ENCODE results near the gene C10orf90. TPM values are rescaled to one million over a fixed set of nuclear protein-coding genes. Genes with fewer than 3 reads are reported as not detected.

Gene C10orf90
- total and polyA plus RNA-seq, 4 donors, result 0.05 to 0.25 TPM; not detected in 2

DNA sequence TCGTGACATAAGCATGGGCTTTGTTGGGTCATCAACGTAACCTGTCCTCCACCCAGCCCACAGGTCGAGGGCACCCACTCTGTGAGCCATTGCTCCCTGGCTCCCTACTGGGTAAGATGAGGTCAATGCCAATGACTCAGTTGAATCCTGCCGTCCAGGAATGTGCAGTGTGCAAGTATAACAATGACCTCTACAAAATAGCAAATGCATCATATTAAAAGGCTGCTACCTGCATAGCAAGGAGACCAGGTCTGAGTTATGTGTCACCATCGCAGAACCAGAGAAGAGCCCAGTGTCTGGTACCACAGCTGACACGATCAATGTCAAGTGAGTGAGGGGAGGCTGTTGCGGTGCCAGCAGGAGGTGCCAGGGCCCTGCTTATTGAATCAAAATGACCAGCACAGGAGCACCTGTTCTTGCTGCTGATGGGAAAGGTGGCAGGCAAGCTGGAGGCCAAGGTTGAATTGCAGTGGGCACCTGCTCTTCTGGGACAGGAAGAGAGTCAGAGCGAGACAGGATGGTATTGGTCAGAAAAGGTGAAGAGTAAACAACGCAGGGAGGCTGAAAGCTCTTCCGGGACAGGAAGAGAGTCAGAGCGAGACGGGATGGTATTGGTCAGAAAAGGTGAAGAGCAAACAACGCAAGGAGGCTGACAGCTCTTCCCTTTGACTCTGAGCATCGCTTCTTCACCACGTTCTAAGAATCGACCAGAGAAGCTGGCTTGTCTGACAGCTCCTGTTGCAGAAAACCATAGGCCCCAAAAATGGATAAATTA is 173.5 kb downstream of the C10orf90 start:
- Histone ChIP-seq H3K9me3 (ENCODE audit: control insufficient read depth in 4 of 4, low read length in 3 of 4) (no peaks in the 10 kb centered on the region), H3K4me1 (ENCODE audit: control insufficient read depth in 4 of 4, insufficient read depth in 4 of 4, low read length in 3 of 4) (no peaks in the 10 kb centered on the region), H3K27me3 (ENCODE audit: control insufficient read depth in 4 of 4, insufficient read depth in 4 of 4, low read length in 3 of 4) (no peaks in the 10 kb centered on the region), H3K9ac (ENCODE audit: low read depth in 1 of 2, low read length in 2 of 2) (no peak overlapping the region), H3K36me3 (ENCODE audit: control insufficient read depth in 4 of 4, insufficient read depth in 3 of 4, low read depth in 1 of 4, low read length in 3 of 4) (no peaks in the 10 kb centered on the region), H3K4me3 (ENCODE audit: low read depth in 1 of 3, low read length in 3 of 3) (no peak overlapping the region), H3K27ac (ENCODE audit: low read depth in 1 of 2, low read length in 2 of 2) (no peak overlapping the region)
- 84% methylated on average over 16 of the region's 16 CpGs for WGBS
- TF ChIP-seq, protein P1, sequence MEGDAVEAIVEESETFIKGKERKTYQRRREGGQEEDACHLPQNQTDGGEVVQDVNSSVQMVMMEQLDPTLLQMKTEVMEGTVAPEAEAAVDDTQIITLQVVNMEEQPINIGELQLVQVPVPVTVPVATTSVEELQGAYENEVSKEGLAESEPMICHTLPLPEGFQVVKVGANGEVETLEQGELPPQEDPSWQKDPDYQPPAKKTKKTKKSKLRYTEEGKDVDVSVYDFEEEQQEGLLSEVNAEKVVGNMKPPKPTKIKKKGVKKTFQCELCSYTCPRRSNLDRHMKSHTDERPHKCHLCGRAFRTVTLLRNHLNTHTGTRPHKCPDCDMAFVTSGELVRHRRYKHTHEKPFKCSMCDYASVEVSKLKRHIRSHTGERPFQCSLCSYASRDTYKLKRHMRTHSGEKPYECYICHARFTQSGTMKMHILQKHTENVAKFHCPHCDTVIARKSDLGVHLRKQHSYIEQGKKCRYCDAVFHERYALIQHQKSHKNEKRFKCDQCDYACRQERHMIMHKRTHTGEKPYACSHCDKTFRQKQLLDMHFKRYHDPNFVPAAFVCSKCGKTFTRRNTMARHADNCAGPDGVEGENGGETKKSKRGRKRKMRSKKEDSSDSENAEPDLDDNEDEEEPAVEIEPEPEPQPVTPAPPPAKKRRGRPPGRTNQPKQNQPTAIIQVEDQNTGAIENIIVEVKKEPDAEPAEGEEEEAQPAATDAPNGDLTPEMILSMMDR (IDR thresholded peaks at IDR 0.05; ENCODE audit: low read depth, low read length, missing input control), result no peak
- TF ChIP-seq, protein P2, sequence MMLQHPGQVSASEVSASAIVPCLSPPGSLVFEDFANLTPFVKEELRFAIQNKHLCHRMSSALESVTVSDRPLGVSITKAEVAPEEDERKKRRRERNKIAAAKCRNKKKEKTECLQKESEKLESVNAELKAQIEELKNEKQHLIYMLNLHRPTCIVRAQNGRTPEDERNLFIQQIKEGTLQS (IDR thresholded peaks at IDR 0.05), result no peak
- no peak for TF ChIP-seq RAD21 (IDR thresholded peaks at IDR 0.05)
- no peak for TF ChIP-seq SP1 (IDR thresholded peaks at IDR 0.05)
- TF ChIP-seq, protein P3, sequence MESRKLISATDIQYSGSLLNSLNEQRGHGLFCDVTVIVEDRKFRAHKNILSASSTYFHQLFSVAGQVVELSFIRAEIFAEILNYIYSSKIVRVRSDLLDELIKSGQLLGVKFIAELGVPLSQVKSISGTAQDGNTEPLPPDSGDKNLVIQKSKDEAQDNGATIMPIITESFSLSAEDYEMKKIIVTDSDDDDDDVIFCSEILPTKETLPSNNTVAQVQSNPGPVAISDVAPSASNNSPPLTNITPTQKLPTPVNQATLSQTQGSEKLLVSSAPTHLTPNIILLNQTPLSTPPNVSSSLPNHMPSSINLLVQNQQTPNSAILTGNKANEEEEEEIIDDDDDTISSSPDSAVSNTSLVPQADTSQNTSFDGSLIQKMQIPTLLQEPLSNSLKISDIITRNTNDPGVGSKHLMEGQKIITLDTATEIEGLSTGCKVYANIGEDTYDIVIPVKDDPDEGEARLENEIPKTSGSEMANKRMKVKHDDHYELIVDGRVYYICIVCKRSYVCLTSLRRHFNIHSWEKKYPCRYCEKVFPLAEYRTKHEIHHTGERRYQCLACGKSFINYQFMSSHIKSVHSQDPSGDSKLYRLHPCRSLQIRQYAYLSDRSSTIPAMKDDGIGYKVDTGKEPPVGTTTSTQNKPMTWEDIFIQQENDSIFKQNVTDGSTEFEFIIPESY (IDR thresholded peaks at IDR 0.05), result no peak
- no peak for DNase-seq (ENCODE audit: low spot score)

DNA sequence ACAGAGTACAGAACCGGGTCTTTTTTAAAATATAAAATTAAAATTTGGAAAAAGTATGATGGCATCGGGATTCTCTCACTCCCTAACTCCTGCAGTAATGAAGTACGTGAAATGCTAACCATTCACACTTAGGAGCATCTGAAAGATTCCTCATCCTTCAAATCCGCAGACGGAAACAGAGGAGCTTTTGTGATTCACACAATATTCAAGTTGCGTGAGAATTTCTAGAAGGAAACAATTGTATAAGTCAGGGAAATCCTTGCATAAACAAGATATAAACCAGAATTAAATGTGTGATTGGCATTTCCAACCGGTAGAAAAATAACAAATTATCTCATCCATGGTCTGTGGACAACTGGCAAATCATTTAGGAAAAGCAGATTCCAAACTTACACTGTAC is 179.0 kb downstream of the C10orf90 start:
- peaks cover 0 to 5% (median 0%) of the 10 kb centered on the region in 4 donors for H3K9me3 ChIP-seq (ENCODE audit: control insufficient read depth in 4 of 4, low read length in 3 of 4)
- TF ChIP-seq, protein P3 (IDR thresholded peaks at IDR 0.05), result no peak
- TF ChIP-seq TAF1 (conservative IDR thresholded peaks at IDR 0.05) (no peak), HNF4G (IDR thresholded peaks at IDR 0.05) (no peak), RXRA (IDR thresholded peaks at IDR 0.05) (no peak), GABPA (IDR thresholded peaks at IDR 0.05 in 1 of 2, conservative IDR thresholded peaks at IDR 0.05 in 1 of 2) (no peak), NR2F2 (IDR thresholded peaks at IDR 0.05) (no peak), RAD21 (IDR thresholded peaks at IDR 0.05) (no peak)
- TF ChIP-seq, protein P4, sequence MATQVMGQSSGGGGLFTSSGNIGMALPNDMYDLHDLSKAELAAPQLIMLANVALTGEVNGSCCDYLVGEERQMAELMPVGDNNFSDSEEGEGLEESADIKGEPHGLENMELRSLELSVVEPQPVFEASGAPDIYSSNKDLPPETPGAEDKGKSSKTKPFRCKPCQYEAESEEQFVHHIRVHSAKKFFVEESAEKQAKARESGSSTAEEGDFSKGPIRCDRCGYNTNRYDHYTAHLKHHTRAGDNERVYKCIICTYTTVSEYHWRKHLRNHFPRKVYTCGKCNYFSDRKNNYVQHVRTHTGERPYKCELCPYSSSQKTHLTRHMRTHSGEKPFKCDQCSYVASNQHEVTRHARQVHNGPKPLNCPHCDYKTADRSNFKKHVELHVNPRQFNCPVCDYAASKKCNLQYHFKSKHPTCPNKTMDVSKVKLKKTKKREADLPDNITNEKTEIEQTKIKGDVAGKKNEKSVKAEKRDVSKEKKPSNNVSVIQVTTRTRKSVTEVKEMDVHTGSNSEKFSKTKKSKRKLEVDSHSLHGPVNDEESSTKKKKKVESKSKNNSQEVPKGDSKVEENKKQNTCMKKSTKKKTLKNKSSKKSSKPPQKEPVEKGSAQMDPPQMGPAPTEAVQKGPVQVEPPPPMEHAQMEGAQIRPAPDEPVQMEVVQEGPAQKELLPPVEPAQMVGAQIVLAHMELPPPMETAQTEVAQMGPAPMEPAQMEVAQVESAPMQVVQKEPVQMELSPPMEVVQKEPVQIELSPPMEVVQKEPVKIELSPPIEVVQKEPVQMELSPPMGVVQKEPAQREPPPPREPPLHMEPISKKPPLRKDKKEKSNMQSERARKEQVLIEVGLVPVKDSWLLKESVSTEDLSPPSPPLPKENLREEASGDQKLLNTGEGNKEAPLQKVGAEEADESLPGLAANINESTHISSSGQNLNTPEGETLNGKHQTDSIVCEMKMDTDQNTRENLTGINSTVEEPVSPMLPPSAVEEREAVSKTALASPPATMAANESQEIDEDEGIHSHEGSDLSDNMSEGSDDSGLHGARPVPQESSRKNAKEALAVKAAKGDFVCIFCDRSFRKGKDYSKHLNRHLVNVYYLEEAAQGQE (IDR thresholded peaks at IDR 0.05), result no peak
- no peak overlapping the region for H3K9ac ChIP-seq (ENCODE audit: low read depth in 1 of 2, low read length in 2 of 2)
- no peak overlapping the region for H3K4me3 ChIP-seq (ENCODE audit: low read depth in 1 of 3, low read length in 3 of 3)
- DNase-seq (ENCODE audit: low spot score), result no peak
- no peaks in the 10 kb centered on the region for H3K36me3 ChIP-seq (ENCODE audit: control insufficient read depth in 4 of 4, insufficient read depth in 3 of 4, low read depth in 1 of 4, low read length in 3 of 4)
- no peak overlapping the region for H3K27ac ChIP-seq (ENCODE audit: low read depth in 1 of 2, low read length in 2 of 2)
- H3K27me3 ChIP-seq (ENCODE audit: control insufficient read depth in 4 of 4, insufficient read depth in 4 of 4, low read length in 3 of 4), result peaks cover 0 to 3% (median 0%) of the 10 kb centered on the region in 4 donors
- H3K4me1 ChIP-seq (ENCODE audit: control insufficient read depth in 4 of 4, insufficient read depth in 4 of 4, low read length in 3 of 4), result no peaks in the 10 kb centered on the region
- 60% methylated on average over 7 of the region's 7 CpGs for WGBS

All from liver (tissue), 9 donors.